K562 (cell line): ENCODE measurements around the gene GNA15. TPM values are rescaled to one million over a fixed set of nuclear protein-coding genes. Genes with fewer than 3 reads are reported as not detected.

ENCODE experiments used
- BCOR ChIP-seq: fragments of 450-650 bp; IDR thresholded peaks from 2 replicates; pipeline ENCODE4 v1.6.1; 2016
- CC2D1A ChIP-seq: fragments of 450-650 bp; IDR thresholded peaks from 2 replicates; pipeline ENCODE4 v1.6.1; 2017; ENCODE audit warnings: mild to moderate bottlenecking
- ESRRA ChIP-seq: fragments of 450-650 bp; IDR thresholded peaks from 2 replicates; pipeline ENCODE4 v1.6.1; 2014; ENCODE audit warnings: low read depth, mild to moderate bottlenecking, moderate library complexity, borderline replicate concordance
- HDGF ChIP-seq: fragments of 450-650 bp; IDR thresholded peaks from 2 replicates; pipeline ENCODE4 v1.6.1; 2016
- KDM1A ChIP-seq, 2 experiments: fragments of 450-650 bp; IDR thresholded peaks; 2 replicates each; pipeline ENCODE4 v1.6.1; 2016; ENCODE audit warnings: mild to moderate bottlenecking in 2 of 2
- NBN ChIP-seq: fragments of 450-650 bp; IDR thresholded peaks from 2 replicates; pipeline ENCODE4 v1.6.1; 2016; ENCODE audit warnings: low read depth, mild to moderate bottlenecking
- NKRF ChIP-seq: fragments of 450-650 bp; IDR thresholded peaks from 2 replicates; pipeline ENCODE4 v1.6.1; 2016; ENCODE audit warnings: borderline replicate concordance
- NR2C1 ChIP-seq, 2 experiments: fragments of 450-650 bp; IDR thresholded peaks; 2 replicates each; pipeline ENCODE4 v1.6.1; 2017; ENCODE audit warnings: mild to moderate bottlenecking in 2 of 2, antibody characterized with exemption in 1 of 2, inconsistent platforms in 1 of 2, missing compliant biosample characterization in 1 of 2, missing genetic modification characterization in 1 of 2
- PHF8 ChIP-seq: fragments of 200-600 bp; sonication (generic); IDR thresholded peaks from 2 replicates; pipeline ENCODE4 v1.6.1; 2012; ENCODE audit warnings: mixed run types, mild to moderate bottlenecking, inconsistent platforms, low read length, moderate library complexity, borderline replicate concordance
- PTBP1 ChIP-seq: fragments of 200-400 bp; formaldehyde crosslinking; IDR thresholded peaks from 2 replicates; pipeline ENCODE4 v1.6.1; 2017; ENCODE audit warnings: low read depth, low read length
- RAD21 ChIP-seq, 2 experiments: fragments of 250-450 bp in 1 of 2; fragments of 450-650 bp in 1 of 2; sonication (Bioruptor Pico) in 1 of 2; formaldehyde crosslinking in 1 of 2; IDR thresholded peaks in 1 of 2; conservative IDR thresholded peaks in 1 of 2; 2 replicates each; pipeline versions ENCODE4 v1.4.0 to v1.8.0; 2020 to 2022; ENCODE audit warnings: mild to moderate bottlenecking in 2 of 2, moderate library complexity in 1 of 2
- SMARCC2 ChIP-seq: fragments of 450-650 bp; IDR thresholded peaks from 2 replicates; pipeline ENCODE4 v1.6.1; 2017; ENCODE audit warnings: antibody characterized with exemption, moderate library complexity, mild to moderate bottlenecking, low read depth
- SMC3 ChIP-seq: conservative IDR thresholded peaks from 2 replicates; pipeline ENCODE4 v1.6.1; 2011; ENCODE audit warnings: low read depth, low read length, improper control_type of control experiment; ENCODE audit not compliant: insufficient read depth
- SRF ChIP-seq, 2 experiments: fragments of 250-450, 450-650 bp in 1 of 2; sonication (Bioruptor Pico) in 1 of 2; sonication (generic) in 1 of 2; formaldehyde crosslinking; IDR thresholded peaks; 2 replicates each; pipeline versions ENCODE4 v1.5.0 to v1.5.1; 2020 to 2022; ENCODE audit warnings: mild to moderate bottlenecking in 1 of 2, missing genetic modification reagents in 1 of 2
- XRCC5 ChIP-seq: fragments of 200-400 bp; formaldehyde crosslinking; IDR thresholded peaks from 2 replicates; pipeline ENCODE4 v1.6.1; 2017; ENCODE audit warnings: low read depth, mild to moderate bottlenecking, low read length
- ZBTB17 ChIP-seq: fragments of 450-650 bp; formaldehyde crosslinking; IDR thresholded peaks from 2 replicates; pipeline ENCODE4 v1.4.0; 2020; ENCODE audit warnings: mild to moderate bottlenecking
- ZFP36 ChIP-seq: fragments of 150-350 bp; IDR thresholded peaks from 2 replicates; pipeline ENCODE4 v1.6.1; 2018; ENCODE audit warnings: low read length, low read depth; ENCODE audit not compliant: partially characterized antibody
- ZFX ChIP-seq: sonication (generic); formaldehyde crosslinking; IDR thresholded peaks from 2 replicates; pipeline ENCODE4 v1.8.0; 2022; ENCODE audit warnings: mild to moderate bottlenecking, missing genetic modification reagents, moderate library complexity
- ZNF561 ChIP-seq: fragments of 450-650 bp; formaldehyde crosslinking; conservative IDR thresholded peaks from 2 replicates; pipeline ENCODE4 v1.4.0; 2020; ENCODE audit warnings: mild to moderate bottlenecking, moderate library complexity
- polyA plus RNA-seq, 8 experiments: library from polyadenylated mRNA; depleted of rRNA in 4 of 8; stranded (reverse) in 5 of 8; unstranded in 3 of 8; fragments of >200 nt; fragmentation: Nextera tagmentation in 2 of 8; fragmentation: Illumina TruSeq in 1 of 8; extraction: Ambion mirVana in 2 of 8; extraction: Trizol in 1 of 8; gene quantifications; 2 replicates each; pipeline versions ENCODE4 v1.2.1 to v1.2.3, GENCODE V29; 2011 to 2014; ENCODE audit warnings: inconsistent platforms in 1 of 8, missing spikeins in 1 of 8
- total RNA-seq, 7 experiments: library from RNA; depleted of rRNA in 6 of 7; stranded (reverse); fragments of >200 nt in 6 of 7; fragmentation: Illumina TruSeq in 2 of 7; extraction: Trizol in 2 of 7; gene quantifications; 2 replicates each; pipeline versions ENCODE4 v1.2.1 to v1.2.3, GENCODE V29; 2011 to 2021; ENCODE audit warnings: low replicate concordance in 1 of 7
- TF ChIP-seq, protein P1 (sequence below), 3 experiments: IDR thresholded peaks in 2 of 3; conservative IDR thresholded peaks in 1 of 3; 2 replicates each; pipeline ENCODE4 v1.5.1; 2011 to 2012; ENCODE audit warnings: low read length in 3 of 3, mild to moderate bottlenecking in 3 of 3, control low read depth in 2 of 3, improper control_type of control experiment in 1 of 3, inconsistent platforms in 1 of 3, low read depth in 1 of 3, mixed read lengths in 1 of 3, moderate library complexity in 1 of 3; ENCODE audit not compliant: insufficient read depth in 2 of 3
- TF ChIP-seq, protein P2 (sequence below): sonication (generic); formaldehyde crosslinking; IDR thresholded peaks from 2 replicates; pipeline ENCODE4 v1.8.0; 2022; ENCODE audit warnings: missing genetic modification reagents, mild to moderate bottlenecking, moderate library complexity, borderline replicate concordance
- TF ChIP-seq, protein P3 (sequence below): fragments of 250-450 bp; sonication (Bioruptor Pico); IDR thresholded peaks from 2 replicates; pipeline ENCODE4 v1.5.0; 2021

GNA15 gene
- total and polyA plus RNA-seq, 9 of the 15 experiments (the other 6 are each of a cell fraction or from before 2014, with no cell fraction given), result 0.03 to 0.24 (median 0.11) TPM; not detected in 1

DNA sequence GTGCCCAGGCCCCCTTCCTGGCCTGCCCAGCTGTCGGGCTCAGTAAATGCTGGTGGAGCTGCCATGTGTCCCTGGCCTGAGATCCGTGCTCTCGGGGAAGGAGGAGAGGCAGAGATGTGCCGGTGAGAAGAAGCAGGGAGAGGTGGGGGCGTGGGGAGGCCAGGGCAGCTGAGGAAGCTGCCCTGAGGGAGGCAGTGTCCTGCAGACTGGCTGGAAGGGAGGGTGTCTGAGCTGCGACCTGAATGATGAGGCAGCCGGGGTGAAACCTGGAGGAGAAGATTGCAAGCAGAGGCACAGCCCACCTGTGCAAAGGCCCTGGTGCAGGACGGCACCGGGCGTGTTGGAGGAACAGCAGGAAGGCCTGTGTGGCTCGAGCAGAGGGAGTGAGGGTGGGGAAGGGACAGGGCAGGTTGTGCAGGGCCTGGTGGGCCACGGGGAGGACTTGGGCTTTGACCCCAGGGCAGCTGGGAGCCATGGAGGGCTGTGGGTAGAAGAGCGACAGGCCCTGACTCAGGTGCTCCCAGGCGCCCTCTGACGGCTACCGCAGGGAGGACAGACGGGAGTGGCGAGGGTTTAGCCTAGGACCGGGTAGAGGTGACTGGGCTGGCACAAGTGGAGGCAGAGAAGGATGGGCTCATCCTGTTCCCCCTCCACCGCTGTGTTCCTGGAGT is 74.6 kb downstream of the GNA15 start (continued):
- TF ChIP-seq, protein P1, sequence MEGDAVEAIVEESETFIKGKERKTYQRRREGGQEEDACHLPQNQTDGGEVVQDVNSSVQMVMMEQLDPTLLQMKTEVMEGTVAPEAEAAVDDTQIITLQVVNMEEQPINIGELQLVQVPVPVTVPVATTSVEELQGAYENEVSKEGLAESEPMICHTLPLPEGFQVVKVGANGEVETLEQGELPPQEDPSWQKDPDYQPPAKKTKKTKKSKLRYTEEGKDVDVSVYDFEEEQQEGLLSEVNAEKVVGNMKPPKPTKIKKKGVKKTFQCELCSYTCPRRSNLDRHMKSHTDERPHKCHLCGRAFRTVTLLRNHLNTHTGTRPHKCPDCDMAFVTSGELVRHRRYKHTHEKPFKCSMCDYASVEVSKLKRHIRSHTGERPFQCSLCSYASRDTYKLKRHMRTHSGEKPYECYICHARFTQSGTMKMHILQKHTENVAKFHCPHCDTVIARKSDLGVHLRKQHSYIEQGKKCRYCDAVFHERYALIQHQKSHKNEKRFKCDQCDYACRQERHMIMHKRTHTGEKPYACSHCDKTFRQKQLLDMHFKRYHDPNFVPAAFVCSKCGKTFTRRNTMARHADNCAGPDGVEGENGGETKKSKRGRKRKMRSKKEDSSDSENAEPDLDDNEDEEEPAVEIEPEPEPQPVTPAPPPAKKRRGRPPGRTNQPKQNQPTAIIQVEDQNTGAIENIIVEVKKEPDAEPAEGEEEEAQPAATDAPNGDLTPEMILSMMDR (IDR thresholded peaks at IDR 0.05 in 2 of 3, conservative IDR thresholded peaks at IDR 0.05 in 1 of 3; ENCODE audit: insufficient read depth in 2 of 3, low read depth in 1 of 3, low read length in 3 of 3), result peak; percentile 70 to 82 (median 78)
- TF ChIP-seq PTBP1, result peak; percentile 89; the same call in 1 of the 2 replicates
- TF ChIP-seq SRF (CRISPR knock-in tag; IDR thresholded peaks at IDR 0.05), result no peak
- peak; percentile 98 for TF ChIP-seq BCOR
- peak; percentile 90; the same call in 1 of the 2 replicates for TF ChIP-seq HDGF
- peak; percentile 80 to 94 for TF ChIP-seq KDM1A (IDR thresholded peaks at IDR 0.05)
- TF ChIP-seq, protein P2, sequence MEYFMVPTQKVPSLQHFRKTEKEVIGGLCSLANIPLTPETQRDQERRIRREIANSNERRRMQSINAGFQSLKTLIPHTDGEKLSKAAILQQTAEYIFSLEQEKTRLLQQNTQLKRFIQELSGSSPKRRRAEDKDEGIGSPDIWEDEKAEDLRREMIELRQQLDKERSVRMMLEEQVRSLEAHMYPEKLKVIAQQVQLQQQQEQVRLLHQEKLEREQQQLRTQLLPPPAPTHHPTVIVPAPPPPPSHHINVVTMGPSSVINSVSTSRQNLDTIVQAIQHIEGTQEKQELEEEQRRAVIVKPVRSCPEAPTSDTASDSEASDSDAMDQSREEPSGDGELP (CRISPR knock-in tag), result peak; percentile 27; the same call in 1 of the 2 replicates
- TF ChIP-seq XRCC5, result 0 out of 2 replicates have a peak, but pooled peaks have one; percentile 84
- TF ChIP-seq NR2C1 (IDR thresholded peaks at IDR 0.05), result no peak
- no peak for TF ChIP-seq NR2C1 (tag; IDR thresholded peaks at IDR 0.05)
- TF ChIP-seq ZFP36, result peak; percentile 95
- TF ChIP-seq CC2D1A, result peak; percentile 24; the same call in 1 of the 2 replicates
- TF ChIP-seq ZNF561 (CRISPR knock-in tag), result no peak
- TF ChIP-seq PHF8, result no peak
- TF ChIP-seq ZBTB17, result no peak
- TF ChIP-seq SMC3, result peak; percentile 66
- peak; percentile 29 to 60 for TF ChIP-seq RAD21 (CRISPR knock-in tag; conservative IDR thresholded peaks at IDR 0.05 in 1 of 2, IDR thresholded peaks at IDR 0.05 in 1 of 2)
- peak; percentile 47; the same call in 1 of the 2 replicates for TF ChIP-seq ESRRA
- peak; percentile 40; the same call in 1 of the 2 replicates for TF ChIP-seq NKRF
- 0 out of 2 replicates have a peak, but pooled peaks have one; percentile 39 for TF ChIP-seq NBN
- TF ChIP-seq ZFX, result no peak
- TF ChIP-seq, protein P3, sequence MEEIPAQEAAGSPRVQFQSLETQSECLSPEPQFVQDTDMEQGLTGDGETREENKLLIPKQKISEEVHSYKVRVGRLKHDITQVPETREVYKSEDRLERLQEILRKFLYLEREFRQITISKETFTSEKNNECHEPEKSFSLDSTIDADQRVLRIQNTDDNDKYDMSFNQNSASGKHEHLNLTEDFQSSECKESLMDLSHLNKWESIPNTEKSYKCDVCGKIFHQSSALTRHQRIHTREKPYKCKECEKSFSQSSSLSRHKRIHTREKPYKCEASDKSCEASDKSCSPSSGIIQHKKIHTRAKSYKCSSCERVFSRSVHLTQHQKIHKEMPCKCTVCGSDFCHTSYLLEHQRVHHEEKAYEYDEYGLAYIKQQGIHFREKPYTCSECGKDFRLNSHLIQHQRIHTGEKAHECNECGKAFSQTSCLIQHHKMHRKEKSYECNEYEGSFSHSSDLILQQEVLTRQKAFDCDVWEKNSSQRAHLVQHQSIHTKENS, result no peak
- no peak for TF ChIP-seq SMARCC2
